A172 (cell line): ENCODE data around the gene PIP5K1A. TPM values are rescaled to one million over a fixed set of nuclear protein-coding genes. Genes with fewer than 3 reads are reported as not detected.
"Not testable (repeated sequence)": the region's sequence is repeated elsewhere in the genome, so short reads cannot be mapped to it uniquely, and the experiment has no call there.

Source experiments
- DNase-seq: peaks from one replicate; pipeline ENCODE4 v3.0.0-alpha.2; 2015; ENCODE audit warnings: low spot score
- total RNA-seq: library from RNA; depleted of rRNA; stranded (reverse); fragments of >200 nt; shearing (Covaris generic); gene quantifications from 2 replicates; pipeline ENCODE4 v1.2.3, GENCODE V29; 2014; rRNA removed

The PIP5K1A gene
- 87.5 and 102 TPM in 2 replicates for total RNA-seq

- DNase-seq, result peak; percentile 100
Observed at GRCh38 chr1:151198254-151199127, at the start of gene PIP5K1A. TSS of gene PIP5K1A (plus strand) at chr1:151198552. CDS start at chr1:151198997, 445 bp downstream.

- no peak for DNase-seq
Observed at GRCh38 chr1:151156515-151156819, 41.9 kb upstream of the PIP5K1A start, which contains the start of gene TNFAIP8L2. TSS of gene TNFAIP8L2 (plus strand) at chr1:151156649. CDS start at chr1:151158698, 2,049 bp downstream.

DNA sequence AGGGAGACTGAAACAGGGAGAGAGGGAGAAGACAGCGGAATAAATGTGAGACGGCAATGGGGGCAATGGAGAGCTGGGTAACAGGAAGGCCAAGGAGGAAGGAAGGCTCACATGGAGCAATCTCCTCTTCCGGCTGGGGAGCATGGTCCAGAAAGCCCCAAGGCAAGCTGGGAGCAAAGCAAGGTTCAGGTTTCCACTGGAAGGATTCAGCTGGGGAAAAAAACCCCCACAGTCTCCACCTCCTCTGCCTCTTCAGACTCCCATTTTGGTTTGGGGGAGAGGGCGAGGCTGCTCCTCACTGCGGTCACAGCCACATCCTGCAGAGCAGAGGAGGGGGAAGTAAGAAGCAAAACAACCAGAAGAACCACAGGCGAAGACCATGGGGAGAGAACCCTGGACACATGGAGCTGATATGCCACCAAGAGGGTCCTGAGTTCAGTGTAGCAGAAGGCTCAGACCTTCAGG lies 41.3 kb upstream of the PIP5K1A start:
- DNase-seq, result no peak

- DNase-seq, result no peak
Observed at GRCh38 chr1:151158326-151158725, 40.0 kb upstream of the PIP5K1A start.

GRCh38 chr1:151158751-151159251 lies 39.6 kb upstream of the PIP5K1A start:
- no peak for DNase-seq

DNA sequence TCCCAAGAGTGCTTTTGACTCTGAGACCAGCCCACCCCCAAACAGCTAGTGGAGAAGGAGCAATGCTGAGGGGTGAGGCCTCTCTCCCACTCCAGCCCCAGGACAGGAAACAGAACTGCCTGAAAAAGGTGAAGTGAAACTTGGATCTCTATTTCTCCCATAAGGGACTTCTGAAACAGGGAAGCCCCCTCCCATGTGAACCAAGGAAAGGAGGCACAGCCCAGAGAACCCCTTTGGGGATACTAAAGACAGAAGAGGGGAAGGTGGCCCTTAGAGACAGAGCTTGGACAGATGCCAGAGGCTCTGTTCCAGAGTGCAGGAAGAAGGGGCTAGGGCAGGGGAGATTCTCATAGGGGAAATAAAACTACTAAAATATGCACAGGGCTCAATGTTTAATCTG lies 39.0 kb upstream of the PIP5K1A start:
- no peak for DNase-seq

DNA sequence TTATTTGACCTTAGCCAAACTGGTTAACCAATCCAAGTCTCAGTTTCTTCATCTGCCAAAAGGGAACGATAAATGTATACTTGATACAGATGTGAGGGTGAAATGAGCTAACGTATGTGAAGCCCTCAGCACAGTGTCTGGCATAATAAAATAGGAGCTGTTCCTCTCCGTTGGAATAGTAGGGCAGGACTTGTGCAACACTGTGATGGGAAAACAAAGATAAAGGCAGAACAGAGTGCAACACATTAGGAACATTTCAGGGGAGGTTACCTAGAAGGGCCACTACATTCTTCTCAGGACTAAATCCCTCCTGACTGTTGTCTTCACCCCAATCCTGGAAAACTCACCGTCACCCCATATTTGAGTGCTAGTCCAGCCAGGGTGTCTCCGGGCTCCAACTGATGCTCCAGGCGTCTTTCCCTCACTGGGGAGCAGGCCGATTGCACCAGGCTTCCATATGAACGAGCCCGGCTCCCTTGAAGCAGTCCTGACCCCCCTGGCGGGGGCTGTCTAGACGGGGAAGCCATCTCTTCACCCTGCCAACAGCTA lies 33.5 kb upstream of the PIP5K1A start:
- DNase-seq, result no peak

- no peak for DNase-seq
Observed at GRCh38 chr1:151165281-151165737, 33.0 kb upstream of the PIP5K1A start.

- peak; percentile 99 for DNase-seq
Observed at GRCh38 chr1:151165738-151166504, 32.4 kb upstream of the PIP5K1A start, which contains the start of the genes LYSMD1 and SCNM1. TSS of gene LYSMD1 (minus strand) at chr1:151165902. CDS start at chr1:151165258, 644 bp downstream. TSS of gene SCNM1 (plus strand) at chr1:151166144. CDS start at chr1:151166153, 9 bp downstream.

GRCh38 chr1:151166505-151166956 lies 31.8 kb upstream of the PIP5K1A start:
- peak; percentile 72 for DNase-seq

DNA sequence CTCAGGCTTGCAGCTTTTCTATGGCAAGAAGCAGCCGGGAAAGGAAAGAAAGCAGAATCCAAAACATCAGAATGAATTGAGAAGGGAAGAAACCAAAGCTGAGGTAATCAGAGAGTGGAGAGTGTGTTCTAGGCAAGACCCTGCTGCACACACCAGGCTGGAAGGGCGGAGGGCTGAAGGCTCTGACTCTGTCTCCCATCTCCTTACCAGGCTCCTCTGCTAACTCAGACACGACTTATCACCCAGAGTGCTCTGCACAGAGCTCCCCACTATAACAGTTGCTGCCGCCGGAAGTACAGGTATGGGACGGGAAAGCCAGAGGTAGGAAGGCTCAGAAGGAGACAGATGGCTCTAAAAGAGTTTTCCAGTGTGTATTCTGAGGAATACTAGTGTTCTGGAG lies 31.2 kb upstream of the PIP5K1A start:
- DNase-seq, result no peak

GRCh38 chr1:151171190-151171589 lies 27.2 kb upstream of the PIP5K1A start:
- no peak for DNase-seq

- DNase-seq, result no peak
Observed at GRCh38 chr1:151175041-151175741, 23.2 kb upstream of the PIP5K1A start.

- DNase-seq, result no peak
Observed at GRCh38 chr1:151175863-151176262, 22.5 kb upstream of the PIP5K1A start, which contains the start of gene TMOD4. TSS of gene TMOD4 (minus strand) at chr1:151175981. CDS start at chr1:151174875, 1,106 bp downstream.

GRCh38 chr1:151176514-151177045 lies 21.8 kb upstream of the PIP5K1A start:
- DNase-seq, result no peak

- DNase-seq, result no peak
Observed at GRCh38 chr1:151184211-151184610, 14.1 kb upstream of the PIP5K1A start.

DNA sequence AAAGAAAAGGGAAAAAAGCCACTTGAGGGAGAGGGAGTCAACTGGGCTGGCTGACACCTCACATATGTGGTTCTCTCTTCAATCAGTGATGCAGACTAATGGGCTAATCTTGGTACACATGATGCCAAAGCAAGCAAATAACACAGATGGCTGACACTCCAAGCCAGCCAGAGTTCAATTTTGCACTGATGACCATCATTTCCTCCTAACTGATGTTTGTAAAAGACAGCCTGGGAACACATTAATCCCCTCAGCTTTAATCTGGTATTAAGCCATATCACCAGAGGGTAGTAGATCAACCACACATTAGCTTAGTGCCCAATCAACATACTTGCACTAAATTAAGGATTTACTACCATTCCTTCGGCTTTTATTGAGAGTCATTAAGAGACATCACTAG lies 11.1 kb upstream of the PIP5K1A start:
- no peak for DNase-seq

DNA sequence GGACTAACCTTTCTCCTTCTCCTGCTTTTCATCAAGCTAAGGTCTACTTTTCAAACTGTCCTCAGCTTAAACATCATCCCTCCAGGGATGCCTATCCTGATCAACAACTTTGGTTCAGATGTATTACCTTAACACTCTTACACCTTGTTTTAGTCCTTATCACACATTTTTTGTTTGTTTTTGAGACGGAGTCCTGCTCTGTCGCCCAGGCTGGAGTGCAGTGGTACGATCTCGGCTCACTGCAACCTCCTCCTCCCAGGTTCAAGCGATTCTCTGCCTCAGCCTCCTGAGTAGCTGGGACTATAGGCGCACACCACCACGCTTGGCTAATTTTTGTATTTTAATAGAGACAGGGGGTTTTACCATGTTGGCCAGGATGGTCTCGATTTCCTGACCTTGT lies 9.7 kb upstream of the PIP5K1A start:
- not testable (repeated sequence) for DNase-seq

DNA sequence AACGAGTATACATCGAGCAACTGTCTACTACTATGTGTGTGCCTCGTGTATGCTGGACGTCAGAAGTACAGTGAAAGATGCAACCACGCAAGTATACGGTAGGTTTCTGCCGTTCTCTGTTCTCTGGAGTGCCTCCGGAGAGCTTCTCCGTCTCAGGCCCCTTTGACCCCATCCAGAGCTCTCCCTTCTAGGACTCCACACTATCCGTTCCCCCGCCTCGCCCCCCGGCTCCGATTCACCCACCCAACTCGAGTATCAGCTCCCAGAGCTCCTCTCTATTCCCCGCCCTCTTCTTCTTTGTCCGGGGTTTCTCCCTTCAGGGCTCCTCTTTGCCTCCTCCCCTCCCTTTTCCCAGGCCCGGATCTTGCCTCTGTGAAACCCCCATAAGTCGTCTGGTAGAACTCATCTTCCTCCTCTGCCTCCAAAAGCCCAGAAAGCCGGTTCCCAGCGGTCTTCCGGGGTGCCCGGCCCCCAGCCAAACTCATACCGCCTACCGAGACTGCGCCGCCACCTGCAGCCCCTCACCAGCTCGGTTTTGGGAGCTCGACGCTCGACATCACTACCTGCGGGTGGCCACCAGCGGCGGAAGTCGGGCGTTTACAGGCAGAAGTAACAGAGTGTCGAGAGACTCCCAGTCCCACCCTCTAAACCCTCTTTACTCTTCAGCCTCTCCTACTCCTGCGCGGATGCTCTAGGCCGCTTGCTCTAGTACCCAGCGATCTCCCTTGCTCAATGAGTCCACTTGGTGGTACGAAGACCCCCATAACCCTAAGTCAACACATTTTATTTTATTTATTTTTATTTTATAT lies 8.5 kb upstream of the PIP5K1A start, which contains the start of gene VPS72:
Gene VPS72 (minus strand): TSS at position 561 of the 809 bp plus-strand sequence. CDS start 76 bp downstream, at position 485.
- DNase-seq, result peak; percentile 99

- DNase-seq, result no peak
Observed at GRCh38 chr1:151192047-151192446, 6.3 kb upstream of the PIP5K1A start.
